ENCODE data around the gene ALK. TPM values are rescaled to one million over a fixed set of nuclear protein-coding genes. Genes with fewer than 3 reads are reported as not detected.

ALK gene
- total RNA-seq, 2 donors from 2014 or later, result not detected

GRCh38 chr2:29449499-29449898 lies 471.9 kb downstream of the ALK start:
- H3K36me3 Mint-ChIP-seq, result no peaks in the 10 kb centered on the region
- no peaks in the 10 kb centered on the region for H3K4me1 Mint-ChIP-seq (ENCODE audit: low read depth in 2 of 2)
- DNase-seq (ENCODE audit: low spot score) (no peak), ATAC-seq (no peak)
- H3K9me3 Mint-ChIP-seq, result no peaks in the 10 kb centered on the region
- no peak overlapping the region for H3K27ac Mint-ChIP-seq
- peaks cover 10 to 33% of the 10 kb centered on the region in 2 donors for H3K27me3 Mint-ChIP-seq
- no peak overlapping the region for H3K4me3 Mint-ChIP-seq

GRCh38 chr2:29448096-29448688 lies 473.2 kb downstream of the ALK start:
- ATAC-seq (no peak), DNase-seq (ENCODE audit: low spot score) (no peak)
- H3K4me3 Mint-ChIP-seq, result no peak overlapping the region
- H3K27me3 Mint-ChIP-seq, result peaks cover 14 to 33% of the 10 kb centered on the region in 2 donors
- H3K9me3 Mint-ChIP-seq, result no peaks in the 10 kb centered on the region
- no peaks in the 10 kb centered on the region for H3K36me3 Mint-ChIP-seq
- no peak overlapping the region for H3K27ac Mint-ChIP-seq
- no peaks in the 10 kb centered on the region for H3K4me1 Mint-ChIP-seq (ENCODE audit: low read depth in 2 of 2)

GRCh38 chr2:29447513-29447912 lies 473.9 kb downstream of the ALK start:
- H3K27me3 Mint-ChIP-seq, result peaks cover 14 to 30% of the 10 kb centered on the region in 2 donors
- DNase-seq (ENCODE audit: low spot score), result no peak
- no peaks in the 10 kb centered on the region for H3K36me3 Mint-ChIP-seq
- no peak overlapping the region for H3K4me3 Mint-ChIP-seq
- H3K9me3 Mint-ChIP-seq, result no peaks in the 10 kb centered on the region
- H3K4me1 Mint-ChIP-seq (ENCODE audit: low read depth in 2 of 2), result no peaks in the 10 kb centered on the region
- H3K27ac Mint-ChIP-seq, result no peak overlapping the region
- no peak for ATAC-seq

- no peaks in the 10 kb centered on the region for H3K9me3 Mint-ChIP-seq
- H3K36me3 Mint-ChIP-seq, result no peaks in the 10 kb centered on the region
- no peak overlapping the region for H3K27ac Mint-ChIP-seq
- H3K4me1 Mint-ChIP-seq (ENCODE audit: low read depth in 2 of 2), result no peaks in the 10 kb centered on the region
- H3K4me3 Mint-ChIP-seq, result no peak overlapping the region
- DNase-seq (ENCODE audit: low spot score) (no peak), ATAC-seq (no peak)
- peaks cover 9 to 24% of the 10 kb centered on the region in 2 donors for H3K27me3 Mint-ChIP-seq
Measured at GRCh38 chr2:29446847-29447246, 474.5 kb downstream of the ALK start.

- Mint-ChIP-seq H3K36me3 (no peaks in the 10 kb centered on the region), H3K4me1 (ENCODE audit: low read depth in 2 of 2) (no peaks in the 10 kb centered on the region), H3K4me3 (no peak overlapping the region), H3K27ac (no peak overlapping the region), H3K9me3 (no peaks in the 10 kb centered on the region), H3K27me3 (peaks cover 7% of the 10 kb centered on the region in 2 donors)
- DNase-seq (ENCODE audit: low spot score), result no peak
- ATAC-seq, result no peak
Measured at GRCh38 chr2:29444150-29444549, 477.2 kb downstream of the ALK start.

- Mint-ChIP-seq H3K9me3 (no peaks in the 10 kb centered on the region), H3K36me3 (no peaks in the 10 kb centered on the region), H3K4me3 (no peak overlapping the region), H3K27me3 (peaks cover 7% of the 10 kb centered on the region in 2 donors), H3K4me1 (ENCODE audit: low read depth in 2 of 2) (no peaks in the 10 kb centered on the region), H3K27ac (no peak overlapping the region)
- DNase-seq (ENCODE audit: low spot score) (no peak), ATAC-seq (no peak)
Measured at GRCh38 chr2:29443627-29444026, 477.8 kb downstream of the ALK start.

- no peaks in the 10 kb centered on the region for H3K4me1 Mint-ChIP-seq (ENCODE audit: low read depth in 2 of 2)
- H3K27ac Mint-ChIP-seq, result no peak overlapping the region
- ATAC-seq (no peak), DNase-seq (ENCODE audit: low spot score) (no peak)
- H3K9me3 Mint-ChIP-seq, result no peaks in the 10 kb centered on the region
- no peaks in the 10 kb centered on the region for H3K36me3 Mint-ChIP-seq
- peaks cover 7% of the 10 kb centered on the region in 2 donors for H3K27me3 Mint-ChIP-seq
- H3K4me3 Mint-ChIP-seq, result no peak overlapping the region
Measured at GRCh38 chr2:29443151-29443550, 478.2 kb downstream of the ALK start.

- DNase-seq (ENCODE audit: low spot score) (no peak), ATAC-seq (no peak)
- Mint-ChIP-seq H3K9me3 (no peaks in the 10 kb centered on the region), H3K27ac (no peak overlapping the region), H3K4me3 (no peak overlapping the region), H3K36me3 (no peaks in the 10 kb centered on the region), H3K27me3 (peaks cover 11 to 12% of the 10 kb centered on the region in 2 donors), H3K4me1 (ENCODE audit: low read depth in 2 of 2) (no peaks in the 10 kb centered on the region)
Measured at GRCh38 chr2:29440921-29441623, 480.3 kb downstream of the ALK start.

GRCh38 chr2:29433920-29434319 lies 487.5 kb downstream of the ALK start:
- no peak for DNase-seq (ENCODE audit: low spot score)
- H3K27me3 Mint-ChIP-seq, result peaks cover 8 to 13% of the 10 kb centered on the region in 2 donors
- no peaks in the 10 kb centered on the region for H3K4me1 Mint-ChIP-seq (ENCODE audit: low read depth in 2 of 2)
- ATAC-seq, result no peak
- no peaks in the 10 kb centered on the region for H3K36me3 Mint-ChIP-seq
- no peak overlapping the region for H3K4me3 Mint-ChIP-seq
- no peaks in the 10 kb centered on the region for H3K9me3 Mint-ChIP-seq
- no peak overlapping the region for H3K27ac Mint-ChIP-seq

- H3K4me3 Mint-ChIP-seq, result no peak overlapping the region
- ATAC-seq (no peak), DNase-seq (ENCODE audit: low spot score) (no peak)
- H3K36me3 Mint-ChIP-seq, result no peaks in the 10 kb centered on the region
- no peaks in the 10 kb centered on the region for H3K9me3 Mint-ChIP-seq
- H3K27me3 Mint-ChIP-seq, result peaks cover 8 to 19% of the 10 kb centered on the region in 2 donors
- H3K27ac Mint-ChIP-seq, result no peak overlapping the region
- H3K4me1 Mint-ChIP-seq (ENCODE audit: low read depth in 2 of 2), result no peaks in the 10 kb centered on the region
Measured at GRCh38 chr2:29433128-29433527, 488.3 kb downstream of the ALK start.

- Mint-ChIP-seq H3K4me1 (ENCODE audit: low read depth in 2 of 2) (no peaks in the 10 kb centered on the region), H3K27me3 (peaks cover 5 to 16% of the 10 kb centered on the region in 2 donors), H3K36me3 (no peaks in the 10 kb centered on the region), H3K27ac (no peak overlapping the region), H3K4me3 (no peak overlapping the region), H3K9me3 (no peaks in the 10 kb centered on the region)
- ATAC-seq (no peak), DNase-seq (ENCODE audit: low spot score) (no peak)
Measured at GRCh38 chr2:29431485-29431884, 489.9 kb downstream of the ALK start.

- no peaks in the 10 kb centered on the region for H3K36me3 Mint-ChIP-seq
- ATAC-seq, result no peak
- H3K27me3 Mint-ChIP-seq, result peaks cover 5 to 23% of the 10 kb centered on the region in 2 donors
- no peaks in the 10 kb centered on the region for H3K9me3 Mint-ChIP-seq
- no peak overlapping the region for H3K27ac Mint-ChIP-seq
- no peak for DNase-seq (ENCODE audit: low spot score)
- H3K4me3 Mint-ChIP-seq, result no peak overlapping the region
- no peaks in the 10 kb centered on the region for H3K4me1 Mint-ChIP-seq (ENCODE audit: low read depth in 2 of 2)
Measured at GRCh38 chr2:29430382-29431112, 490.8 kb downstream of the ALK start.

GRCh38 chr2:29426354-29426753 lies 495.0 kb downstream of the ALK start:
- Mint-ChIP-seq H3K36me3 (no peaks in the 10 kb centered on the region), H3K4me3 (no peak overlapping the region), H3K9me3 (no peaks in the 10 kb centered on the region), H3K4me1 (ENCODE audit: low read depth in 2 of 2) (no peaks in the 10 kb centered on the region), H3K27ac (no peak overlapping the region), H3K27me3 (peaks cover 8 to 42% of the 10 kb centered on the region in 2 donors)
- DNase-seq (ENCODE audit: low spot score) (no peak), ATAC-seq (no peak)

- no peak for ATAC-seq
- Mint-ChIP-seq H3K27me3 (peaks cover 9 to 42% of the 10 kb centered on the region in 2 donors), H3K4me1 (ENCODE audit: low read depth in 2 of 2) (no peaks in the 10 kb centered on the region), H3K27ac (no peak overlapping the region), H3K4me3 (no peak overlapping the region), H3K36me3 (no peaks in the 10 kb centered on the region), H3K9me3 (no peaks in the 10 kb centered on the region)
- DNase-seq (ENCODE audit: low spot score), result no peak
Measured at GRCh38 chr2:29425866-29426265, 495.5 kb downstream of the ALK start.

All from natural killer cell treated with Interleukin-12 subunit alpha and Interleukin-12 subunit beta and Interleukin-15 and Interleukin-18, amount 100 ng/mL, for 72 hours (primary cell).